ENCODE data around the gene PRKAA1.

Gene PRKAA1

DNA sequence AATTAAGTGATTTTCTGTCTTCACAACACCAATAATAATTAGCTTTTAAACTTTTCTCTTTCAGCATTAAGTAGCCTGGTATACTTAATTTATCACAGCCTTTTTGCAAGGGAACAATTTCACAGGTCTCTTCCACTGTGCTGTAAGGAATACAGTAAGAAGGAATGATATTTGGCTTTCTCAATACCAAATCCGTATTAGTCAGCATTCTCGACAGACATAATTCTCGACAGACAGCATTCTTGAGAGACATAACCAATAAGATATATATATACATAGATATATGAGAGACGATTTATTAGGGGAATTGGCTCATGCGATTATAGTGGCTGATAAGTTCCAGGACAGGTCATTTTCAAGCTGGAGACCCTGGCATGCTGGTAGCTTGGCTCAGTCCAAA, 18.0 kb downstream of the PRKAA1 start:
- Histone ChIP-seq H3K4me3 (no peak overlapping the region), H3K27ac (no peak overlapping the region), H3K27me3 (no peaks in the 10 kb centered on the region), H3K36me3 (peaks cover 23 to 56% (median 35%) of the 10 kb centered on the region in 11 experiments), H3K4me2 (no peak overlapping the region), H3K9ac (no peak overlapping the region), H3K9me3 (replicated peaks in 1 of 11) (no peaks in the 10 kb centered on the region), H3K4me1 (peaks cover 0 to 23% (median 8%) of the 10 kb centered on the region in 10 experiments; a peak in 13 of 20 replicates), H4K20me1 (peaks cover 45 to 98% (median 84%) of the 10 kb centered on the region in 11 experiments)
- no peak for TF ChIP-seq Cebpa-rat (IDR thresholded peaks at IDR 0.05)

DNA sequence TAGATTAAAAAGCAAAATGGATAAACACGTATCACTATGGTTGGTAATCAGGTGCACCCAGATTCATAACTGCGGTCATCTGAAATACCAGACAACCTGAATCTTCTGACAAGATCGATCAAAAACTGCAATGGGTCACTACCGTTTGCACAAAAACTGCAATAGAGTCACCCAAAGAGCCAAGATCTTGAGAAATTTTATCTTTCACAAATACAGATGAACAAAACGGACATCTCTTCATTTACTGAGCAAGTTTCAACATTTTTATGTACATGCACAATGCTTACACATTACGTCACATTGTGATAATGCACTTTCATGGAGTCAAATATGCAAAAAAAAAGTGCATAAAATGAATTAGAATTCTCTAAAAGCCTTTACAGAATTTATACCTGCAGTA, 18.6 kb downstream of the PRKAA1 start:
- Histone ChIP-seq H3K27ac (no peak overlapping the region), H3K4me1 (peaks cover 0 to 23% (median 8%) of the 10 kb centered on the region in 10 experiments; a peak in 13 of 20 replicates), H4K20me1 (peaks cover 42 to 91% (median 78%) of the 10 kb centered on the region in 11 experiments), H3K9me3 (replicated peaks in 1 of 11) (no peaks in the 10 kb centered on the region), H3K9ac (no peak overlapping the region), H3K4me2 (no peak overlapping the region), H3K36me3 (peaks cover 29 to 62% (median 41%) of the 10 kb centered on the region in 11 experiments), H3K27me3 (no peaks in the 10 kb centered on the region), H3K4me3 (no peak overlapping the region)
- TF ChIP-seq Cebpa-rat (IDR thresholded peaks at IDR 0.05), result no peak

DNA sequence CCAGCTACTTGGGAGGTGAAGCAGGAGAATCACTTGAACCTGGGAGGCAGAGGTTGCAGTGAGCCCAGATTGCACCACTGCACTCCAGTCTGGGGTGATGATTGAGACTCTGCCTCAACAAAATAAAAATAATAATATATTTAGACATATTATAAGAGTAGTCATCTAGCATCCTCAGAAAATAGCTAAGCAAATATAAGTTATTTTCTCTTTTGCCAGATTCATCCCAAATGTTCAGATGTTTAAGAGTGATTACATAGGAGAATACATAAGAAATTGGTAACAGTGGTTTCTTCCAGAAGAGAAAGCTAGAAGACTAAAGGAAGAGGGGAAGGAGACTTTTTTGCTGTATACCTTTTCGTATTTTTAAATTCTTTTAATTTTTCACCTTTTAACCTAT, 20.0 kb downstream of the PRKAA1 start:
- H3K27ac ChIP-seq, result no peak overlapping the region
- peaks cover 40 to 69% (median 48%) of the 10 kb centered on the region in 11 experiments for H3K36me3 ChIP-seq
- no peak for TF ChIP-seq Cebpa-rat (IDR thresholded peaks at IDR 0.05)
- no peak overlapping the region for H3K4me2 ChIP-seq
- no peak overlapping the region for H3K9ac ChIP-seq
- H3K4me1 ChIP-seq, result peaks cover 0 to 23% (median 8%) of the 10 kb centered on the region in 10 experiments; a peak in 13 of 20 replicates
- no peaks in the 10 kb centered on the region for H3K9me3 ChIP-seq (replicated peaks in 1 of 11)
- peaks cover 31 to 84% (median 68%) of the 10 kb centered on the region in 11 experiments for H4K20me1 ChIP-seq
- H3K4me3 ChIP-seq, result no peak overlapping the region
- no peaks in the 10 kb centered on the region for H3K27me3 ChIP-seq

DNA sequence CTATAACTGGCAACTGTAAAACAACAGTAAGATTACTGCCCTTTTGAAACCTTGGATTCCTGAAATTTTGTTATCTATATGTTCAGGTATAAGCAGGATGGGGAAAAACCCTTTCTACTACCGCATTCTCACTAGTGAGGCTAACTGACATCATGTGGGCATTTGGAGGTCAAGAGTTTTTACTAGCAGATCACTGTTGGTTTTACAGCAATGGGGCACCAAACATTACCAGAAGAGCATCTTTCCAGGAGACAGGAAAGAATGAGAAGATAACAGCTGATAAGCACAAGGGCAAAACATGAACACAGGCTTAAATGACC, 21.6 kb downstream of the PRKAA1 start:
- H3K4me2 ChIP-seq, result peak overlapping the region in 5 of 11 experiments; percentile 10 to 41 (median 27); a peak in 7 of 22 replicates
- H3K9ac ChIP-seq, result no peak overlapping the region
- peak overlapping the region in 2 of 11 experiments; percentile 31 to 35; a peak in 3 of 22 replicates for H3K27ac ChIP-seq
- no peak for TF ChIP-seq Cebpa-rat (IDR thresholded peaks at IDR 0.05)
- H3K36me3 ChIP-seq, result peaks cover 50 to 83% (median 61%) of the 10 kb centered on the region in 11 experiments
- peaks cover 20 to 69% (median 53%) of the 10 kb centered on the region in 11 experiments for H4K20me1 ChIP-seq
- peaks cover 0 to 17% (median 8%) of the 10 kb centered on the region in 10 experiments; a peak in 13 of 20 replicates for H3K4me1 ChIP-seq
- H3K27me3 ChIP-seq, result no peaks in the 10 kb centered on the region
- H3K9me3 ChIP-seq (replicated peaks in 1 of 11), result no peaks in the 10 kb centered on the region
- H3K4me3 ChIP-seq, result no peak overlapping the region

DNA sequence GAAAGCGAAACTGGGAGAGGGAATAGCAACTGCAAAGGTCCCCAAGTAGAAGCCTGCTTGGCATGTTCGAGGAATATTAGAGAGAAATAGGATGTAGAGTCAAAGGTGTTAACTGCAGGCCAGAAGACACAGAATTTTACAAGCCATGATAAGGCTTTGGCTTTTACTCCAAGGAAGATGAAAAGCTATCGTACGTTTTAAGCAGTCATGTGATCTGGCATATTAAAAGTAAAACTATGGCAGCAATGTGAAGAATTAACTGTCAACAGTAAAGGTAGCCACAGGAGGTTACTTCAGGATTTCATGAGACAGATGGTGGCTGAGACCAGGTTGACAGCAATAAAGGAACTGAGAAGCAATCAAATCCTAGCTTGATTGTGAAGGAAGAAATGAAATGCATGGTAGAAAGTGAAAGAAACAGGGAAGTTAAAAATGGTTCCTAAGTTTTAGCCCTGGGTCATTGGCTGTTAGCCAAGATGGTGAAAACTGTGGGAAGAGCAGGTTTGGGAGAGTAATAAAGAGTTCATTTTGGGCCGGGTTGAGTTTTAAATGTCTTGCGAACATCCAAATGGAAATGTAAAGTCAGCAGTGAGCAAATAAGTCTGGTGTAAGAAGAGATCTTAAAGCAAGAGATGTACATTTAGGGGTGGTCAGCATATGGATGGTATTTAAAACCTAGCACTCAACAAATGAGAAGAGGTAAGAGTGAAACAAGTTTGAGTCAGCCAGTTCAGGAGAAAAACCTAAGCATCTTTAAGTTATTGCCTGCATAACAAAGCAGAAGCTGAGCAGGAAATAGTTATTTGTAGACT, 22.1 kb downstream of the PRKAA1 start:
- H3K9ac ChIP-seq, result no peak overlapping the region
- no peaks in the 10 kb centered on the region for H3K9me3 ChIP-seq (replicated peaks in 1 of 11)
- H4K20me1 ChIP-seq, result peaks cover 16 to 63% (median 49%) of the 10 kb centered on the region in 11 experiments
- no peak for TF ChIP-seq Cebpa-rat (IDR thresholded peaks at IDR 0.05)
- H3K27ac ChIP-seq, result peak overlapping the region in 4 of 11 experiments; percentile 8 to 35 (median 21); a peak in 5 of 22 replicates
- H3K36me3 ChIP-seq, result peaks cover 56 to 87% (median 67%) of the 10 kb centered on the region in 11 experiments
- H3K4me1 ChIP-seq, result peaks cover 0 to 17% (median 8%) of the 10 kb centered on the region in 10 experiments; a peak in 13 of 20 replicates
- H3K4me2 ChIP-seq, result peak overlapping the region in 5 of 11 experiments; percentile 10 to 41 (median 27); a peak in 7 of 22 replicates
- H3K4me3 ChIP-seq, result no peak overlapping the region
- no peaks in the 10 kb centered on the region for H3K27me3 ChIP-seq

DNA sequence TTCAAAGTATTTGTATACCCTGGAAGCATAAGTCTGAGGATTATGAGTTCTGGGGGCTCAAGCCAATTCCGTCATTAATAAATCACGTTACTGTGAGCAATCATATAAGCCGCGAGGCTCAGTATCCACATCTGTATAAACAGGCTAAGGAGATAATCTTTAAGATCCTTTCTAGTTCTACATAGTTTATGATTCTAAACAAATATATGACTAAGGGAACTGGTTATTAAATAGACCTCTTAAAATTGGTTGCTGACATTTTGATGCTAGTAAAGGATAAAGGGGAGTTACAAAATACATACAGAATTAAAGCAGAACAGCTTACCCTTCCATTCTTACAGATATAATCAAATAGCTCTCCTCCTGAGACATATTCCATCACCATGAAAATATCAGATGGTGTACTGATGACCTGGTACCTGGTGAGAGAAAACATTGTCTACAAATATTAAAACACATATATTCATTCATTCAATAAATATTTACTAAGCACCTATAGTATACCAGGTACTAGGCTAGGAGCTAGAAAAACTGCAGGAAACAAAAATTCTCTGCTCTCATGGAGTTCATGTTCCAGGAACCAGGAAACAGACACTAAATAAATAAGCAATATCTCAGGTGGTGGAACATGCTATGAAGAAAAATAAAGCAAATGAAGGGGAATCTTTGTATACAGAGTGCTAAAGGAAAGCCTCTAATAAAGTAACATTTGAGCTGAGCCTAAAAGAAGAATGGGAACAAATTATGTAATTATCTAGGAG, 22.9 kb downstream of the PRKAA1 start:
- H3K36me3 ChIP-seq, result peaks cover 63 to 87% (median 72%) of the 10 kb centered on the region in 11 experiments
- TF ChIP-seq Cebpa-rat (IDR thresholded peaks at IDR 0.05), result no peak

DNA sequence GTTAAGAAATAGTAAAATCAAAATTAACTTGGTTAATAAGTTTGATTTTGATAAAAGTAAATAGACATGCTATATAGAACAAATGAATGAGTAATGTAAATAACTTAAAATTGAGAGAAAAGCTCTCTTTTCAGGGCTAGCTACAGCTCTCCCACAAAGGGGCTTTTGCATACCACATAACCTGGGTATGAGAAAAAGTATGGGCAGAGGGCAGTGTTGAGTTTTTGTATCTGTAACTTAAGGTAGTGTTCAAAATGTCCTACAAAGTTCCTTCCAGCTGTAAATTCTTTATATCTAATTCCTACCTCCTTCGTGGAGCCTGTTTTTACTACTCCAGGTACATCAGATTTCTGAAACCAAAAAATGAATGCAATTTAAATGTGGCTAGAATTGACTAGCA, 23.6 kb downstream of the PRKAA1 start:
- no peaks in the 10 kb centered on the region for H3K9me3 ChIP-seq (replicated peaks in 1 of 11)
- no peak overlapping the region for H3K4me2 ChIP-seq
- H3K27ac ChIP-seq, result no peak overlapping the region
- H3K4me1 ChIP-seq, result peaks cover 0 to 17% (median 8%) of the 10 kb centered on the region in 10 experiments; a peak in 13 of 20 replicates
- no peaks in the 10 kb centered on the region for H3K27me3 ChIP-seq
- peaks cover 5 to 49% (median 34%) of the 10 kb centered on the region in 11 experiments; a peak in 20 of 22 replicates for H4K20me1 ChIP-seq
- H3K4me3 ChIP-seq, result no peak overlapping the region
- no peak for TF ChIP-seq Cebpa-rat (IDR thresholded peaks at IDR 0.05)
- no peak overlapping the region for H3K9ac ChIP-seq
- peaks cover 69 to 92% (median 77%) of the 10 kb centered on the region in 11 experiments for H3K36me3 ChIP-seq

More for the DNA sequence above, 22.9 kb downstream of the PRKAA1 start:
- H3K4me3 ChIP-seq, result no peak overlapping the region
- peak overlapping the region in 2 of 11 experiments; percentile 27 to 41; a peak in 1 of 22 replicates for H3K4me2 ChIP-seq
- H3K27me3 ChIP-seq, result no peaks in the 10 kb centered on the region
- peaks cover 10 to 55% (median 41%) of the 10 kb centered on the region in 11 experiments; a peak in 21 of 22 replicates for H4K20me1 ChIP-seq
- H3K4me1 ChIP-seq, result peaks cover 0 to 17% (median 8%) of the 10 kb centered on the region in 10 experiments; a peak in 13 of 20 replicates
- H3K9me3 ChIP-seq (replicated peaks in 1 of 11), result no peaks in the 10 kb centered on the region
- no peak overlapping the region for H3K9ac ChIP-seq
- H3K27ac ChIP-seq, result 0 out of 22 replicates have a peak overlapping the region, but pooled peaks of 1 of the 11 experiments have one; percentile 11

DNA sequence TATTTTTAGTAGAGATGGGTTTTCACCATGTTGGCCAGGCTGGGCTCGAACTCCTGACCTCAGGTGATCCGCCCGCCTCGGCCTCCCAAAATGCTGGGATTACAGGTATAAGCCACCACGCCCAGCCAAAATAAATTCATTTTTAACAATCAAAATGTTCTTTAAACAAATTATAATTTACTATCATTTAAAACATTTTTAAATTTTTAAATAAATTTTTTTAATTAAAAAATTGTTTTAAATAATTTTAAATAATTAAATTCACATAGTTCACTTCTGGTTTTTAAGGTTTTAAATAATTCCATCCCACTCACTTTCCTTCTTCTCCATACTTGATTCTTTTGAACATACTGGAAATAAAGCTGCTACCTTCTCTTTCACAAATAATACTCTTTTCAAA, 27.4 kb downstream of the PRKAA1 start:
- Histone ChIP-seq H3K4me1 (peaks cover 0 to 3% (median under 1%) of the 10 kb centered on the region in 10 experiments; a peak in 9 of 20 replicates), H3K9ac (no peak overlapping the region), H3K4me3 (no peak overlapping the region), H3K36me3 (peaks cover 76 to 99% (median 91%) of the 10 kb centered on the region in 11 experiments), H4K20me1 (peaks cover 0 to 11% (median 6%) of the 10 kb centered on the region in 11 experiments; a peak in 9 of 22 replicates), H3K27me3 (no peaks in the 10 kb centered on the region), H3K4me2 (no peak overlapping the region), H3K27ac (no peak overlapping the region), H3K9me3 (replicated peaks in 1 of 11) (no peaks in the 10 kb centered on the region)
- no peak for TF ChIP-seq Cebpa-rat (IDR thresholded peaks at IDR 0.05)

Measured in BLaER1 treated with 17β-estradiol and CSF1 and Interleukin-3, amounts not matched to agents 10 nM and 100 nM (cell line).